Measurements from ENCODE around the gene AATF. TPM values are rescaled to one million over a fixed set of nuclear protein-coding genes. Genes with fewer than 3 reads are reported as not detected.

The AATF gene
- polyA plus RNA-seq, 3 donors = 24.3 to 57.9 (median 41.1) TPM

DNA sequence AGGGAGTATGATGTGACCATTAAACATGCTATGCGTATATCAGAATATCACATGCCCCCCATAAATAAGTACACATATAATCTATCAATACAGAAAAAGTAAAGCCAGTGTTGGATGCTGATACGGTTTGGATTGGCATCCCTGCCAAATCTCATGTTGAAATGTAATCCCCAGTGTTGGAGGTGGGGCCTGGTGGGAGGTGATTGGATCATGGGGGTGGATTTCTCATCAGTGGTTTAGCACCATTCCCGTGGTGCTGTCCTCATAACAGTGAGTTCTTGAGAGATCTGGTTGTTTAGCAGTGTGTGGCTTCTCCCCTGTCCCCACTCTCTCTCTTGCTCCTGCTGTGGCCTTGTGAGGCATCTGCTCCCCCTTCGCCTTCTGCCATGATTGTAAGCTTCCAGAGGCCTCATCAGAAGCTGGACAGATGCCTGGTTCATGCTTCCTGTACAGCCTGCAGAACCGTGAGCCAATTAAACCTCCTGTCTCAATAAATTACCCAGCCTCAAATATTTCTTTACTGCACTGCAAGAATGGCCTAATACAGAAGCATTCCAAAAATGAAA lies 88.9 kb downstream of the AATF start:
- no peaks in the 10 kb centered on the region for H3K9me3 Mint-ChIP-seq
- no peak overlapping the region for H2AFZ ChIP-seq (ENCODE audit: insufficient read depth, low read depth, low read length, poor library complexity, severe bottlenecking)
- no peaks in the 10 kb centered on the region for H3K4me1 Mint-ChIP-seq
- H3K9ac ChIP-seq (ENCODE audit: insufficient read depth, low read length, poor library complexity, severe bottlenecking) = no peak overlapping the region
- H3K9me3 ChIP-seq (replicated peaks in 1 of 2; ENCODE audit: control insufficient read depth in 1 of 2, insufficient read depth in 1 of 2, low read length in 2 of 2) = no peaks in the 10 kb centered on the region
- H4K20me1 ChIP-seq (ENCODE audit: insufficient read depth, low read length) = peaks cover 8% of the 10 kb centered on the region
- no peak overlapping the region for H3K27ac ChIP-seq (ENCODE audit: low read depth in 1 of 2, low read length in 2 of 2)
- H3K4me3 ChIP-seq (replicated peaks in 1 of 3; ENCODE audit: low read depth in 2 of 3, low read length in 3 of 3) = no peak overlapping the region
- no peaks in the 10 kb centered on the region for H3K27me3 Mint-ChIP-seq (ENCODE audit: low read depth in 3 of 3)
- H3K4me3 Mint-ChIP-seq = no peak overlapping the region
- peaks cover 52 to 65% of the 10 kb centered on the region in 2 donors for H3K36me3 Mint-ChIP-seq
- H3K79me2 ChIP-seq (ENCODE audit: insufficient read depth, low read length) = no peaks in the 10 kb centered on the region
- DNase-seq = no peak
- H3K27me3 ChIP-seq (ENCODE audit: control insufficient read depth in 2 of 2, insufficient read depth in 2 of 2, low read length in 2 of 2) = no peaks in the 10 kb centered on the region
- peak overlapping the region in 2 of 7 donors; percentile 41 to 42 for H3K27ac Mint-ChIP-seq
- intact Hi-C loops (cut with micrococcal nuclease) = no loop called here
- no peaks in the 10 kb centered on the region for H3K4me1 ChIP-seq (ENCODE audit: control insufficient read depth in 1 of 2, insufficient read depth in 2 of 2, low read length in 2 of 2)
- WGBS (ENCODE audit: insufficient coverage) = 96% methylated on average over 3 of the region's 5 CpGs
- TF ChIP-seq, protein P1, sequence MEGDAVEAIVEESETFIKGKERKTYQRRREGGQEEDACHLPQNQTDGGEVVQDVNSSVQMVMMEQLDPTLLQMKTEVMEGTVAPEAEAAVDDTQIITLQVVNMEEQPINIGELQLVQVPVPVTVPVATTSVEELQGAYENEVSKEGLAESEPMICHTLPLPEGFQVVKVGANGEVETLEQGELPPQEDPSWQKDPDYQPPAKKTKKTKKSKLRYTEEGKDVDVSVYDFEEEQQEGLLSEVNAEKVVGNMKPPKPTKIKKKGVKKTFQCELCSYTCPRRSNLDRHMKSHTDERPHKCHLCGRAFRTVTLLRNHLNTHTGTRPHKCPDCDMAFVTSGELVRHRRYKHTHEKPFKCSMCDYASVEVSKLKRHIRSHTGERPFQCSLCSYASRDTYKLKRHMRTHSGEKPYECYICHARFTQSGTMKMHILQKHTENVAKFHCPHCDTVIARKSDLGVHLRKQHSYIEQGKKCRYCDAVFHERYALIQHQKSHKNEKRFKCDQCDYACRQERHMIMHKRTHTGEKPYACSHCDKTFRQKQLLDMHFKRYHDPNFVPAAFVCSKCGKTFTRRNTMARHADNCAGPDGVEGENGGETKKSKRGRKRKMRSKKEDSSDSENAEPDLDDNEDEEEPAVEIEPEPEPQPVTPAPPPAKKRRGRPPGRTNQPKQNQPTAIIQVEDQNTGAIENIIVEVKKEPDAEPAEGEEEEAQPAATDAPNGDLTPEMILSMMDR (IDR thresholded peaks at IDR 0.05) = no peak
- no peak overlapping the region for H3K4me2 ChIP-seq (replicated peaks; ENCODE audit: extremely low read depth, low read length, poor library complexity, severe bottlenecking)
- peaks cover 27 to 79% of the 10 kb centered on the region in 2 donors for H3K36me3 ChIP-seq (replicated peaks in 1 of 2; ENCODE audit: control insufficient read depth in 1 of 2, insufficient read depth in 2 of 2, low read length in 2 of 2)

DNA sequence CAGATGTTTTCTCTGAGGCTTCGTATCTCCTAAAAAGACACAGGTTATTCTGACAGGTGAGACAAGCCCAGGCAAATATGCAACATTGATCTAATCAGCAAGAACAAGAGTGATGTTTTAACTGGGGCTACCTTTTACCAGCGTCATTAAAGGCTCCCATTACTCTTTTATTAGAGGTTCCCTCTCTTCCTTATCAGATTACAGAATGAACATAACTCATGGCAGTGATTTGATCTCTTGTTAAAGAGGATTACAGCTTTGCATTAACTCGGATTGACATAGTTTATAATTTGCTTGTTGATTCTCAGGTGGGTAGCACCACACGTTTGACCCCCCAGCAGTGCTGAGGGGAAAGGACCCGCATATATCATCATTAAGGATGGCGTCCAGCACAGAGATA lies 90.5 kb downstream of the AATF start:
- Histone ChIP-seq H3K79me2 (ENCODE audit: insufficient read depth, low read length) (no peaks in the 10 kb centered on the region), H3K9ac (ENCODE audit: insufficient read depth, low read length, poor library complexity, severe bottlenecking) (no peak overlapping the region), H3K27me3 (ENCODE audit: control insufficient read depth in 2 of 2, insufficient read depth in 2 of 2, low read length in 2 of 2) (no peaks in the 10 kb centered on the region), H3K4me1 (ENCODE audit: control insufficient read depth in 1 of 2, insufficient read depth in 2 of 2, low read length in 2 of 2) (no peaks in the 10 kb centered on the region), H2AFZ (ENCODE audit: insufficient read depth, low read depth, low read length, poor library complexity, severe bottlenecking) (no peak overlapping the region), H3K36me3 (replicated peaks in 1 of 2; ENCODE audit: control insufficient read depth in 1 of 2, insufficient read depth in 2 of 2, low read length in 2 of 2) (peaks cover 26 to 79% of the 10 kb centered on the region in 2 donors), H3K4me2 (replicated peaks; ENCODE audit: extremely low read depth, low read length, poor library complexity, severe bottlenecking) (no peak overlapping the region), H3K9me3 (replicated peaks in 1 of 2; ENCODE audit: control insufficient read depth in 1 of 2, insufficient read depth in 1 of 2, low read length in 2 of 2) (no peaks in the 10 kb centered on the region), H3K27ac (ENCODE audit: low read depth in 1 of 2, low read length in 2 of 2) (no peak overlapping the region), H3K4me3 (replicated peaks in 1 of 3; ENCODE audit: low read depth in 2 of 3, low read length in 3 of 3) (no peak overlapping the region), H4K20me1 (ENCODE audit: insufficient read depth, low read length) (peaks cover 3% of the 10 kb centered on the region)
- Mint-ChIP-seq H3K27me3 (ENCODE audit: low read depth in 3 of 3) (no peaks in the 10 kb centered on the region), H3K4me1 (no peaks in the 10 kb centered on the region), H3K27ac (no peak overlapping the region), H3K4me3 (no peak overlapping the region), H3K9me3 (no peaks in the 10 kb centered on the region), H3K36me3 (peaks cover 54 to 67% of the 10 kb centered on the region in 2 donors)
- 100% methylated on average over 3 of the region's 6 CpGs for WGBS (ENCODE audit: insufficient coverage)
- DNase-seq = no peak
- TF ChIP-seq, protein P1 (IDR thresholded peaks at IDR 0.05) = no peak
- intact Hi-C loops (cut with micrococcal nuclease) = no loop called here
